Activated gamma-delta T cell (primary cell): ENCODE data around the gene MINAR2.

Experiments used
- DNase-seq: peaks from one replicate; lab custom pipeline; 2025; lab: John Stamatoyannopoulos, UW
- total RNA-seq, 2 donors: gene quantifications; one replicate each; lab custom pipeline; 2026; lab: John Stamatoyannopoulos, UW

MINAR2 gene, protein sequence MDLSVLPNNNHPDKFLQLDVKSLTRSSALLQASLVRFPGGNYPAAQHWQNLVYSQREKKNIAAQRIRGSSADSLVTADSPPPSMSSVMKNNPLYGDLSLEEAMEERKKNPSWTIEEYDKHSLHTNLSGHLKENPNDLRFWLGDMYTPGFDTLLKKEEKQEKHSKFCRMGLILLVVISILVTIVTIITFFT
- total RNA-seq = 0 reads per million in 2 donors

DNA sequence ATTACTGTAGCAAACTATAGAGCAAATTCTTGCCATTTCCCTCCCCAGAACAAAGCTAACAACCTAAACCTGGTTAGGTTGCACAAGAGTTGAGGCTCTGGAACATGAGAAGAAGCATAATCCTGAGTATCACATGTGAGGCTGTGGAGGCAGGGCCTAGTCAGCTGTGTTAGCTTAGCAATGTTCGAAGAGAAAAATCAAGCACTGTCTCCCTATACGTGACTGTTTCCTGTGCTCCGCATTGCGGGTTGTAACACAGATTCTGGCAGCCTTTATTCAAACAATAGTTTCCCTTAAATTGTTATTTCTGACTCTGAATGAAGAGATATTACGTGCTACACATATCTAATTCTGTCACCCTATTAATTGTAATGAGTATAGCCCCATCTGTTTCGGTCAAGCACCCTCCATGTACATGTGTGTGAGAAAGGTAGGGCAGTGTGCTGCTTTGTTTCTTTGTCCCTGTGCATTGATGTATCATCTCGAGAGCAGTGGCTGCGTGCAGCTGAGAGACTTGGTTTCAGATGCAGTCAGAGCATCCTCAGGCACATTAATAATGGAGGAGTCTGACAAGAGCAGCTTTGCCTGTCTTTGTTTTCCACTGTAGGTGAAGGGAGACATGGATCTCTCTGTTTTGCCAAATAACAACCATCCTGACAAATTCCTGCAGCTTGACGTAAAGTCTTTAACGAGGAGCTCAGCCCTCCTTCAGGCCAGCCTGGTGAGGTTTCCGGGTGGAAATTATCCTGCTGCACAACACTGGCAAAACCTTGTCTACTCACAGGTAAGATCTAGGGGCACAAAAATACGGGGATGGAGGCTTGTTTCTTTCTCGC, at the start of gene MINAR2:
TSS of gene MINAR2 (plus strand) at position 523 of the 836 bp plus-strand sequence. CDS start at position 620, 97 bp downstream.
- no peak for DNase-seq

GRCh38 chr5:129698661-129699060, 49.2 kb upstream of the MINAR2 start:
- DNase-seq = no peak

DNA sequence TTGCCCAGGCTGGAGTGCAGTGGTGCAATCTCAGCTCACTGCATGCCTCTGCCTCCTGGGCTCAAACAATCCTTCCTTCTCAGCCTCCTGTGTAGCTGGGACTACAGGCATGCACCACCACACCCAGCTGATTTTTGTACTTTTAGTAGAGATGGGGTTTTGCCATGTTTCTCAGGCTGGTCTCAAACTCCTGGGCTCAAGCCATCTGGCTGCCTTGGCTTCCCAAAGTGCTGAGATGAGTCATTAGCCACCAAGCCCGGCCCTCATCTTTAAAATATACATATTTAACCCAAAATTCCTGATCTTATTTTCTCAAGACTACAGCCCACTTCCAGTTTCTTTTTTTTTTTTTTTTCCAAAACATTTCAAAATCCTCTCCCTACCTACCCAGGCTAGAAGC, 31.7 kb upstream of the MINAR2 start:
- no peak for DNase-seq

DNA sequence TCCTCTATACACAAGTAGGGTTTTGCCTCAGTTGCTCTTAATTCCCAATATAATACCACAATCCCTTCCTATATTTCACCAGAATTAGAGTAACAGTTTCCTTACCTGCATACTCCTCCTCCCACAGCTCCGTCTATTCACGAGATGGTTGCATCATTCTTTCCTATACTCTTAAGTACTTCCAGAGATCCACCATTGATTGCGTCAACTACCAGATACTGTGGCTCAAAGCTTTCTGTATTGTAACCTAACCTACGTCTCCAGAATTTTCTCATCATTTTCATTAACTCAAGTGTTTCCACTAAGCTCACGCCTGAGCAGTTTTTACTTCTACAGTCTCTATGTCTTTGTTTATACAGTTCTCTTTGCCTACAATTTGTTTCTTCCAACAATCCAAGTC, 31.2 kb upstream of the MINAR2 start:
- DNase-seq = no peak

DNA sequence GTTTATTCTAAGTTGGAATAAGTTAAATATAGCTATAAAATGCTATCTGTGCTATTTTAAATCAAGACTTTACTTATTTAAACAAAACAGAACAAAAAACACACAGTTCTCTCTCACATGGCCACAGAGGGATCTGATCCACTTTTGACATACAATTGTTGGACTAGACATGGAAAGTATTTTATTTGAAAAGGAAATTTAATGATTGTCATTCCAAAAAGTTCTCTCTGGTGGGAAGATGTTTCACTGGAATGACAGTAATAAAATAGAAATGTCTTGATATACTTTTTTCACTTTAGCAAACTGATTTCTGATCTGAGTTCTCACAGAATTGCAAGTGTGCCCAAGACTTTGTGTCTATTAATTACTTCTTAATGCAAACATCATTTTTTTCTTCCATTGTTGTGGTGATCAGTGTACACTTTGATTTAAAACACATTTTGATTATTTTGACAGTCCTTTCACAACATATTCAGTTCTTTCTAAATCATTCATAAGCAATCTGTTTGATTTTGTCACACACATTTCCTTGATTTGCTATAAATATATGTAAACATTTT, 30.1 kb upstream of the MINAR2 start:
- DNase-seq = no peak

DNA sequence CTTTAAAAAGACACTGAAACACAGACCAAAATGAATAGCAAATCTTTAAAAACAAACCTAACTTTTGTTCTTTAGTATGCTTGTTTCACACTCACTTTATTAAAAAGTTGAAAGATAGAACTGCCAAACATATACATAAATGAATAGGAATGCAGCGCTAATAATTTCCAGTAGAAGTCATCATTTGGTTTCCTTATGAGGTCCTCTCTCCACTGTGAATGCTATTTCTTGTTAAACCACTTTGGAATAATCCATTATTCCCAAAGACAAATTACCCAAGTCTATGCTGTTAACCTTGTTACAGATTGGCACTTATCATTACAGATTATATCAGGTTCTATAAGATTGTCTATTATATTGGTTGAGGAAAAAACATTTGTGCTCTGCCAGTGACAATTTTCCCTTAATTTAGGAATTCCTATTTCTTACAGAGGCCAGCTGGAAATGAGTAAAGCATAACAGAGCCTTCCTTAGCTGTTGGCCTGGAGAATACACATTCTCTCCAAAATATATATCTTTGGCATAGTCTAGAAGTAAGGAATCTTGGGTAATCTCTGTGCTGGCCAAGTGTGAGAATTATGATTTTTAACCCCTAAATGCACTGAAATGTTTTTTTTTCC, 29.3 kb upstream of the MINAR2 start:
- DNase-seq = no peak

- no peak for DNase-seq
These were observed 23.7 kb upstream of the MINAR2 start for GRCh38 chr5:129724222-129724621.

DNA sequence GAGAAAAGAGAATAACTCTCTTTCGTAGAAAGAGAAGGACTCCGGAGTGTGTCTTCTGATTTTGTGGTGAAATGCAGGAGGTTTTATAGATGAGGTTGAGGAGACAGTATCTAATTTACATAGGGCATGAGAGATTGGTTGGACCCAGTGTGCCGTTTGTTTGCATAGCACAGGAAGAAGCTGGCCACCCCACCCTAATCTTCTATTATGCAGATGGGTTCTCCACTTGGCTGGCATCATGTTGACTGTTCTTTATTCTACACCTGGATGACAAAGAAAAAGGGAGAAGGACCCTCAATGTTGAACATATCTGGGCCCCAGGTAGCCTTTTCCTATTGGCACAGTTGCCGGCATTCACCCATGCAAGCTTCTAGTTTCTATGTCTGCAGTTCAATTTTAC, 23.2 kb upstream of the MINAR2 start:
- no peak for DNase-seq

GRCh38 chr5:129739773-129740172, 8.1 kb upstream of the MINAR2 start:
- no peak for DNase-seq

- DNase-seq = no peak
These were observed 4.2 kb upstream of the MINAR2 start for GRCh38 chr5:129743541-129744187.

DNA sequence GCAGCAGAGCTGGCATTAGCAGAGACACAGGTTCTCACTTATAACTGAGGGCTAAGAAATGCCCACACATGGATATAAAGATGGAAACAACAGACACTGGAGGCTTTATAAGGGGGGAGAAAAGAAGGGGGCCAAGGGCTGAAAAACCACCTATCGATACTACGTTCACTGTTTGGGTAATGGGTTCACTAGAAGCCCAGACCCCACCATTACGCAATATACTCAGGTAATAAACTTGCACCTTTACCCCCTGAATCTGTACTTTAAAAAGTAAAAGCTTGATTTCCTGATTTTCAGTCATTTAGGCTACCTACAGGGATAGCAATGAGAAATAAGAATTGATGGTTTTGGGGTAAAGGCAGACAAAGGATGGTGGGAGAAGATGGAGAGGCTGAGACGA, 1.9 kb upstream of the MINAR2 start:
- DNase-seq = no peak

DNA sequence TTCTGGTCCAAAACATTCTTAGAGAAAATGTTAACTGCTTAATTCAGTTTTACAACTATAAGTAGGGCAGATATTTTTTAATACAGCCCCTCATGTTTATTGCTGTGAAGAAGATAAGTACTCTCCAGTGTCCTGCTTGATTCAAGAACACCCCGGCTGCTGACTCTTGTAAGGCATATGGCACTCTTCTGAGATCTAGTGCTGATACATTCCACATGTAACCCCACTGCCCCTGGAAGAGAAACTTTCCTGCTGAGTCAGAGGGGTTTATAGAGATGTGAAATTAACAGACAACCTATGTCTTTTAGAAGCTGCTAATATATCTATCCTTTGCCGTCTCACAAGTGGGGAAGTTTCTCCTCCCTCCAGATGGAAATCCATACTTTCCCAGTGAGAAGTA, 1.0 kb upstream of the MINAR2 start:
- DNase-seq = no peak

DNA sequence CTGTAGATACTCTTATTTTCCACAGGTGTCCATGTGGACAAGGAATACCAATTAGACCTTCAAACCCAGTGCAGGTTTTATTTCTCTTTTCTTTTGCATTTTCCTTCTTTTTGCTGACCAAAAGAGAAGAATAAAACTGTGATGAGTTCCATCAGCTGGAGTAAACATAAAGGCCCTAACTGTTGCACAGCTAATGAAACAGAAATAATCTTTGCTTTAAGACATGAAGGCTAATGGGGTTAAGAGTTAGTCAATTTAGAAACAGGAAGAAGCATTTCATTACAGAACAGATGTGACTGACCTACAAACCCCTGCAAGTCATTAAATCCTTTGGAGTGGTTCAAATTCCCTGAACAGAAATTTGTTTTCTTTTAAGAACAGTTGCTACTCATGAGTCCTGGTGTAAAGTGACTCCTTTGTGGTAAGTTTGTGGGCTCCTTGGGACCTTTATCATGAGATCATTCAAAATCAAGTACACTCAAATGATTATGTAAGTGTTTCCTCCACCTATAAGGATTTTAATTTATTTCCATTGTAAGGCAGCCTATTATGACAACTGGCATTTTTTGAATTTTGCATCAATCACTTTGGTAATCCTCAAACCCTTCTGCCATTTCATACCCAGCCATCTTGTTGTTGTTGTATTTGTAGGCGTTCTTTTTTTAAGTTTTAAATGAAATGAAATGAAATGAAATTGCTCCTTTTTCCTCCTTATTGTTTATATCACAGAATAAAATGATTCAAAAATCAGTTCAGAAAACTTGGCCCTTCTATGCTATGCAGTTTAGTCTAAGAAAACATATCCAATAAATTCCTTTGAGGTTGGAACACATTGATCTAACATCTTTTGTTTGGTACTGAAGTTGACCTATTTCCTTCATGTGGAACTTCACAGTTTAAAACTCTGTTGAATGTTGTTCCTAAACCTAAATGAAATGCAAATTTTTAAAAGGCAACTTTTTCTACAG, 1.3 kb downstream of the MINAR2 start:
- DNase-seq = no peak

DNA sequence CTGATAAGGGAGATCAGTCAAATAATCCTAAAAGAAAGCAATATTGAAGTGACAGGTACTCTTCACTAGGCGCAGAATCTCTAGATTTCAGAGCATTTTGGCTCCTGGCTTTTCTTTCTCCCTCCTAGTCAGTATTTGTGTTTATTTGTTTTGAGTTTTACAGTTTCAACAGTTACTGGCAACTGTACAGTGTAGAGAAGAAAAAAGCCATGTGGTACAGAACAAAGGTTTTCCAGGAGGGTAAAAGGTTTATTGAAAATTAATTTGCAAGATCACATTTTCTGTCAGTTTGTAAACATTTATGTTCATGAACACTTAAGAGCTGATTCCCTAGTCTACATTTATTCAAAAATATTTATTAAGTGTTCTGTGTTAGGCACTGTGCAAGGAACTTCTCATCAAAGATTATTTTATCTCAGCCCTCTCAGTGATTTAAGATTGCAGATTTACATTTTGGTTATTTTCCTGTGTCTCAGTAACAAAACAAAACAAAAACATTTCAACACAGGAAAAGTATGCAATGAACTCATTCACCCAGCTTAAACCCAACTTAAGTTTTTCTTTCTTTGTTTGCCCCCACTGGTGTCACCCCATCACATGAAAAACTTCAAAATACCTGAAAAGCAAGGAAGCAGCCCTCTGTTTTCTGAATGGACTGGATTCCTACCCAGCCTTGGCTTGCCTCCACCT, 12.9 kb downstream of the MINAR2 start:
- no peak for DNase-seq

- no peak for DNase-seq
These were observed 15.8 kb downstream of the MINAR2 start for GRCh38 chr5:129763651-129764050.

DNA sequence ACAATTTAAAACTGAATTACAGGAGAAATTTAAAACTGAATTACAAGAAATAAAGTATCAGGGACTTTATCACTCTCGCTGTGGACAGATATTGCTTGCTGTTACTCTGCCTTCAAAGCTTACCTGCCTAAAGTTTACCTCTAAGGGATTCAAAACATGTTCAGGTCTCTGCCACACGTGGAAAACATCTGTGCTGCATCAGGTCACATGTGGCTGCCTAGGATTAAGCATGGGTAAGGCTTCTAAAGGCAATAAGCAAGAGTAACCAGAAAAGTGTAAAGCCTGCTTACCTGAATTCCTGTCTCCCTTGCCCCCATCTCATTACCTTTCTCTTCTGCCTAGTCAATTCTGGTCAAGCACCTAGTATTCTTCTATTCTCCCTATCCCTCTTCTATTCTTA, 18.9 kb downstream of the MINAR2 start:
- DNase-seq = no peak

GRCh38 chr5:129767927-129768380, 20.1 kb downstream of the MINAR2 start:
- DNase-seq = no peak

GRCh38 chr5:129768735-129769134, 20.8 kb downstream of the MINAR2 start:
- no peak for DNase-seq

- DNase-seq = no peak
These were observed 22.3 kb downstream of the MINAR2 start for GRCh38 chr5:129770024-129770820.
